NCI-H146 treated with DMSO at 0.1 percent for 48 hours (cell line): Measurements from ENCODE around the gene ZBTB5.
A peak's percentile ranks its signal among the peaks of the same experiment; 100 is the strongest.
"Not testable (repeated sequence)": the region's sequence is repeated elsewhere in the genome, so short reads cannot be mapped to it uniquely, and the experiment has no call there.

Source experiments
- DNase-seq: peaks from one replicate; lab custom pipeline; 2025; ENCODE audit not compliant: unreplicated experiment; lab: John Stamatoyannopoulos, UW

ZBTB5 gene

GRCh38 chr9:37407468-37407867, 57.8 kb downstream of the ZBTB5 start:
- DNase-seq: no peak

- DNase-seq: no peak
These were observed 58.4 kb downstream of the ZBTB5 start for GRCh38 chr9:37406603-37407401.

- no peak for DNase-seq
These were observed 59.4 kb downstream of the ZBTB5 start for GRCh38 chr9:37405764-37406380.

GRCh38 chr9:37405350-37405749, 59.9 kb downstream of the ZBTB5 start:
- DNase-seq: no peak

- DNase-seq: no peak
These were observed 60.7 kb downstream of the ZBTB5 start for GRCh38 chr9:37404590-37404989.

GRCh38 chr9:37399336-37399735, 65.9 kb downstream of the ZBTB5 start:
- DNase-seq: no peak

GRCh38 chr9:37398464-37399025, 66.7 kb downstream of the ZBTB5 start:
- no peak for DNase-seq

GRCh38 chr9:37397948-37398347, 67.3 kb downstream of the ZBTB5 start:
- not testable (repeated sequence) for DNase-seq

GRCh38 chr9:37395663-37396062, 69.6 kb downstream of the ZBTB5 start:
- peak; percentile 68 for DNase-seq

GRCh38 chr9:37395229-37395628, 70.0 kb downstream of the ZBTB5 start:
- no peak for DNase-seq

GRCh38 chr9:37392272-37392671, 73.0 kb downstream of the ZBTB5 start:
- DNase-seq: no peak

GRCh38 chr9:37390759-37391158, 74.5 kb downstream of the ZBTB5 start:
- DNase-seq: no peak
